Naive thymus-derived CD4-positive, alpha-beta T cell (primary cell): ENCODE results near the gene APLF. TPM values are rescaled to one million over a fixed set of nuclear protein-coding genes. Genes with fewer than 3 reads are reported as not detected.
"Not testable (repeated sequence)": the region's sequence is repeated elsewhere in the genome, so short reads cannot be mapped to it uniquely, and the experiment has no call there.

Experiments used
- ATAC-seq: fragments of 150-1000 bp; cut with Tn5 transposase; 2 replicates; pipeline ENCODE4 v1.10.0; 2021; ENCODE audit warnings: mild to moderate bottlenecking, moderate library complexity
- CTCF ChIA-PET: fragments of 350-600 bp; sonication (Branson Sonifier 250); formaldehyde crosslinking; loops from one replicate; lab custom pipeline; 2021; ENCODE audit warnings: antibody characterized with exemption; lab: Charles Lee
- POLR2A ChIA-PET: fragments of 350-600 bp; sonication (Branson Sonifier 250); formaldehyde crosslinking; loops from one replicate; lab custom pipeline; 2021; ENCODE audit warnings: antibody characterized with exemption, inconsistent platforms; lab: Charles Lee
- DNase-seq, 9 donors: peaks; one replicate each; pipeline versions ENCODE4 v3.0.0 to v3.0.0-alpha.2; 2020 to 2022; ENCODE audit warnings: mixed read lengths in 1 of 9
- H3K27ac ChIP-seq: one replicate; pipeline ENCODE4 v1.7.0; 2013; ENCODE audit warnings: mild to moderate bottlenecking, low read depth, low read length, moderate library complexity
- H3K27me3 ChIP-seq, 2 donors: one replicate each; pipeline ENCODE4 v1.7.0; 2013; ENCODE audit warnings: low read length in 2 of 2, mild to moderate bottlenecking in 2 of 2, moderate library complexity in 2 of 2; ENCODE audit not compliant: control insufficient read depth in 2 of 2, insufficient read depth in 2 of 2
- H3K36me3 ChIP-seq, 3 experiments: 1 replicate in 2 of 3; 2 replicates in 1 of 3; pipeline ENCODE4 v1.7.0; 2013; ENCODE audit warnings: low read length in 3 of 3, mild to moderate bottlenecking in 3 of 3, moderate library complexity in 1 of 3; ENCODE audit not compliant: insufficient read depth in 3 of 3, control insufficient read depth in 2 of 3
- H3K4me1 ChIP-seq, 2 donors: one replicate each; pipeline ENCODE4 v1.7.0; 2013; ENCODE audit warnings: low read length in 2 of 2, mild to moderate bottlenecking in 2 of 2, moderate library complexity in 1 of 2; ENCODE audit not compliant: control insufficient read depth in 2 of 2, insufficient read depth in 2 of 2
- H3K4me3 ChIP-seq: 2 replicates; pipeline ENCODE4 v1.7.0; 2013; ENCODE audit warnings: mild to moderate bottlenecking, low read length
- H3K9me3 ChIP-seq, 3 experiments: 1 replicate in 2 of 3; 2 replicates in 1 of 3; pipeline ENCODE4 v1.7.0; 2013; ENCODE audit warnings: low read length in 3 of 3; ENCODE audit not compliant: control insufficient read depth in 2 of 3
- H3K27ac Mint-ChIP-seq, 9 donors: one replicate each; pipeline ENCODE4 v1.8.0; 2020 to 2022; ENCODE audit warnings: mixed read lengths in 9 of 9, mild to moderate bottlenecking in 8 of 9, moderate library complexity in 5 of 9, inconsistent platforms in 2 of 9
- H3K27me3 Mint-ChIP-seq, 5 donors: one replicate each; pipeline ENCODE4 v1.8.0; 2021 to 2022; ENCODE audit warnings: mixed read lengths in 5 of 5, mild to moderate bottlenecking in 1 of 5
- H3K36me3 Mint-ChIP-seq, 5 donors: one replicate each; pipeline ENCODE4 v1.8.0; 2020 to 2022; ENCODE audit warnings: mixed read lengths in 5 of 5, mild to moderate bottlenecking in 3 of 5, inconsistent platforms in 1 of 5
- H3K4me1 Mint-ChIP-seq, 7 donors: one replicate each; pipeline ENCODE4 v1.8.0; 2020 to 2022; ENCODE audit warnings: mixed read lengths in 7 of 7, mild to moderate bottlenecking in 3 of 7, inconsistent platforms in 1 of 7
- H3K4me3 Mint-ChIP-seq, 10 donors: one replicate each; pipeline ENCODE4 v1.8.0; 2020 to 2022; ENCODE audit warnings: mild to moderate bottlenecking in 10 of 10, mixed read lengths in 10 of 10, moderate library complexity in 6 of 10, inconsistent platforms in 2 of 10
- H3K9me3 Mint-ChIP-seq, 11 donors: one replicate each; pipeline ENCODE4 v1.8.0; 2020 to 2022; ENCODE audit warnings: mixed read lengths in 11 of 11, mild to moderate bottlenecking in 4 of 11, inconsistent platforms in 1 of 11, moderate library complexity in 1 of 11
- intact Hi-C, 2 donors: fragments of 100-400 bp; cut with micrococcal nuclease; formaldehyde crosslinking; loops; one replicate each; pipeline ENCODE4 v1.15.1; 2023
- polyA plus RNA-seq, 2 donors: library from polyadenylated mRNA; unstranded; fragments of 300-500 nt; fragmentation: Illumina TruSeq; gene quantifications; one replicate each; pipeline ENCODE4 v1.2.3, GENCODE V29; 2021
- total RNA-seq, 6 experiments: library from RNA in 5 of 6; stranded (reverse) in 5 of 6; gene quantifications; 1 replicate in 5 of 6; 2 replicates in 1 of 6; pipeline ENCODE4 v1.2.3 and lab custom pipeline; 2021 to 2026

APLF gene
- total and polyA plus RNA-seq, 7 experiments from 2014 or later: 1.4 to 8.9 (median 3.5) TPM

- no peak for ATAC-seq
- POLR2A ChIA-PET: interaction anchor here (0.7 kb wide), 1 partner anchor 361 kb away, joined by 3 read pairs; no protein-coding TSS in a partner anchor
- peaks cover 0 to 9% (median 2%) of the 10 kb centered on the region in 5 donors for H3K36me3 Mint-ChIP-seq
Measured at GRCh38 chr2:68564426-68564825, 97.0 kb downstream of the APLF start.

GRCh38 chr2:68565273-68565672, 97.9 kb downstream of the APLF start:
- ChIA-PET CTCF (interaction anchor here (0.6 to 1.0 kb wide), 2 partner anchors 30 to 60 kb away, joined by 3 to 4 read pairs; no protein-coding TSS in a partner anchor), POLR2A (no interaction called here)
- H3K4me1 ChIP-seq: no peaks in the 10 kb centered on the region
- Mint-ChIP-seq H3K27ac (no peak overlapping the region), H3K9me3 (peaks cover 0 to 2% (median 0%) of the 10 kb centered on the region in 11 donors), H3K27me3 (no peaks in the 10 kb centered on the region), H3K36me3 (peaks cover 0 to 12% (median 5%) of the 10 kb centered on the region in 5 donors), H3K4me1 (no peaks in the 10 kb centered on the region), H3K4me3 (no peak overlapping the region)
- no peak overlapping the region for H3K27ac ChIP-seq
- H3K27me3 ChIP-seq: no peaks in the 10 kb centered on the region
- no peak overlapping the region for H3K4me3 ChIP-seq
- DNase-seq (no peak), ATAC-seq (no peak)
- H3K9me3 ChIP-seq: no peaks in the 10 kb centered on the region
- no peaks in the 10 kb centered on the region for H3K36me3 ChIP-seq
- intact Hi-C loops: no loop called here

More at GRCh38 chr2:68564426-68564825, 97.0 kb downstream of the APLF start:
- no peak overlapping the region for H3K27ac Mint-ChIP-seq
- Histone ChIP-seq H3K27ac (no peak overlapping the region), H3K4me3 (no peak overlapping the region), H3K9me3 (no peaks in the 10 kb centered on the region), H3K27me3 (no peaks in the 10 kb centered on the region), H3K4me1 (no peaks in the 10 kb centered on the region), H3K36me3 (no peaks in the 10 kb centered on the region)
- H3K4me1 Mint-ChIP-seq: peaks cover 0 to 3% (median 0%) of the 10 kb centered on the region in 7 donors
- DNase-seq: no peak
- CTCF ChIA-PET: interaction anchor here (1.0 kb wide), 1 partner anchor 31 kb away, joined by 4 read pairs; no protein-coding TSS in a partner anchor
- H3K27me3 Mint-ChIP-seq: no peaks in the 10 kb centered on the region
- no peak overlapping the region for H3K4me3 Mint-ChIP-seq
- intact Hi-C loops: no loop called here
- H3K9me3 Mint-ChIP-seq: no peaks in the 10 kb centered on the region

GRCh38 chr2:68565858-68566257, 98.5 kb downstream of the APLF start:
- H3K27me3 Mint-ChIP-seq: no peaks in the 10 kb centered on the region
- ChIA-PET POLR2A (no interaction called here), CTCF (no interaction called here)
- intact Hi-C loops: no loop called here
- no peaks in the 10 kb centered on the region for H3K4me1 Mint-ChIP-seq
- no peaks in the 10 kb centered on the region for H3K9me3 ChIP-seq
- H3K36me3 ChIP-seq: no peaks in the 10 kb centered on the region
- H3K4me1 ChIP-seq: no peaks in the 10 kb centered on the region
- ATAC-seq (no peak), DNase-seq (no peak)
- H3K27me3 ChIP-seq: no peaks in the 10 kb centered on the region
- H3K4me3 ChIP-seq: no peak overlapping the region
- peaks cover 0 to 17% (median 5%) of the 10 kb centered on the region in 5 donors for H3K36me3 Mint-ChIP-seq
- H3K27ac Mint-ChIP-seq: no peak overlapping the region
- no peak overlapping the region for H3K4me3 Mint-ChIP-seq
- peaks cover 0 to 6% (median 0%) of the 10 kb centered on the region in 11 donors for H3K9me3 Mint-ChIP-seq
- no peak overlapping the region for H3K27ac ChIP-seq

GRCh38 chr2:68566362-68566761, 99.0 kb downstream of the APLF start:
- Mint-ChIP-seq H3K9me3 (peaks cover 0 to 6% (median 0%) of the 10 kb centered on the region in 11 donors), H3K27ac (no peak overlapping the region), H3K27me3 (no peaks in the 10 kb centered on the region), H3K4me1 (no peaks in the 10 kb centered on the region), H3K36me3 (peaks cover 0 to 17% (median 5%) of the 10 kb centered on the region in 5 donors), H3K4me3 (no peak overlapping the region)
- H3K9me3 ChIP-seq: no peaks in the 10 kb centered on the region
- no peaks in the 10 kb centered on the region for H3K27me3 ChIP-seq
- DNase-seq: no peak
- intact Hi-C loops: no loop called here
- H3K4me1 ChIP-seq: no peaks in the 10 kb centered on the region
- H3K36me3 ChIP-seq: no peaks in the 10 kb centered on the region
- no peak overlapping the region for H3K4me3 ChIP-seq
- ChIA-PET POLR2A (no interaction called here), CTCF (no interaction called here)
- ATAC-seq: no peak
- no peak overlapping the region for H3K27ac ChIP-seq

- ChIA-PET CTCF (no interaction called here), POLR2A (no interaction called here)
- intact Hi-C loops: no loop called here
- H3K27ac ChIP-seq: no peak overlapping the region
- Mint-ChIP-seq H3K9me3 (peaks cover 0 to 7% (median 0%) of the 10 kb centered on the region in 11 donors), H3K27ac (no peak overlapping the region), H3K4me1 (no peaks in the 10 kb centered on the region), H3K4me3 (no peak overlapping the region), H3K27me3 (no peaks in the 10 kb centered on the region), H3K36me3 (peaks cover 0 to 17% (median 9%) of the 10 kb centered on the region in 5 donors)
- H3K27me3 ChIP-seq: no peaks in the 10 kb centered on the region
- H3K4me3 ChIP-seq: no peak overlapping the region
- no peaks in the 10 kb centered on the region for H3K4me1 ChIP-seq
- DNase-seq (no peak), ATAC-seq (no peak)
- no peaks in the 10 kb centered on the region for H3K9me3 ChIP-seq
- no peaks in the 10 kb centered on the region for H3K36me3 ChIP-seq
Measured at GRCh38 chr2:68568116-68568515, 100.7 kb downstream of the APLF start.

- ChIA-PET CTCF (no interaction called here), POLR2A (no interaction called here)
- ATAC-seq: no peak
- H3K9me3 Mint-ChIP-seq: peaks cover 0 to 7% (median 0%) of the 10 kb centered on the region in 11 donors
- no peaks in the 10 kb centered on the region for H3K4me1 ChIP-seq
- no peak overlapping the region for H3K4me3 Mint-ChIP-seq
- no peaks in the 10 kb centered on the region for H3K27me3 ChIP-seq
- H3K36me3 Mint-ChIP-seq: peaks cover 0 to 21% (median 9%) of the 10 kb centered on the region in 5 donors
- intact Hi-C loops: no loop called here
- H3K27ac Mint-ChIP-seq: no peak overlapping the region
- no peaks in the 10 kb centered on the region for H3K4me1 Mint-ChIP-seq
- H3K27ac ChIP-seq: no peak overlapping the region
- H3K36me3 ChIP-seq: no peaks in the 10 kb centered on the region
- H3K4me3 ChIP-seq: no peak overlapping the region
- no peak for DNase-seq
- H3K27me3 Mint-ChIP-seq: no peaks in the 10 kb centered on the region
- no peaks in the 10 kb centered on the region for H3K9me3 ChIP-seq
Measured at GRCh38 chr2:68569604-68570003, 102.2 kb downstream of the APLF start.

GRCh38 chr2:68570434-68570833, 103.0 kb downstream of the APLF start:
- H3K27me3 ChIP-seq, H3K27ac Mint-ChIP-seq, H3K4me1 ChIP-seq, H3K27ac ChIP-seq, ATAC-seq, POLR2A ChIA-PET, H3K4me3 Mint-ChIP-seq, H3K9me3 Mint-ChIP-seq, H3K36me3 ChIP-seq, H3K9me3 ChIP-seq, intact Hi-C loops, H3K4me3 ChIP-seq, H3K27me3 Mint-ChIP-seq, CTCF ChIA-PET, H3K4me1 Mint-ChIP-seq, DNase-seq: not testable (repeated sequence)
- peaks cover 0 to 21% (median 9%) of the 10 kb centered on the region in 5 donors for H3K36me3 Mint-ChIP-seq
